Esophagus squamous epithelium (tissue), 5 donors: Measurements from ENCODE around the gene HUNK. TPM values are rescaled to one million over a fixed set of nuclear protein-coding genes. Genes with fewer than 3 reads are reported as not detected.

Source experiments
- DNase-seq: peaks from one replicate; lab custom pipeline; 2025; lab: John Stamatoyannopoulos, UW
- H3K27ac ChIP-seq, 4 donors: fragments of 200-600 bp; sonication (generic); one replicate each; pipeline ENCODE4 v1.5.1; 2016 to 2019; ENCODE audit warnings: mild to moderate bottlenecking in 1 of 4
- H3K27me3 ChIP-seq, 4 donors: fragments of 200-600 bp; sonication (generic); 1 replicate in 3 of 4; 2 replicates in 1 of 4; pipeline versions ENCODE4 v1.5.1 to v1.6.0; 2017 to 2021; ENCODE audit warnings: antibody characterized with exemption in 1 of 4
- H3K36me3 ChIP-seq, 3 donors: fragments of 200-600 bp; sonication (generic); one replicate each; pipeline ENCODE4 v1.5.1; 2016 to 2019
- H3K4me1 ChIP-seq, 3 donors: fragments of 200-600 bp; sonication (generic); one replicate each; pipeline ENCODE4 v1.5.1; 2017 to 2019
- H3K4me3 ChIP-seq, 4 donors: fragments of 200-600 bp; sonication (generic); 1 replicate in 3 of 4; 2 replicates in 1 of 4; pipeline ENCODE4 v1.5.1; 2016 to 2019; ENCODE audit warnings: mild to moderate bottlenecking in 2 of 4, moderate library complexity in 1 of 4
- H3K9me3 ChIP-seq, 3 donors: fragments of 200-600 bp; sonication (generic); one replicate each; pipeline ENCODE4 v1.5.1; 2016 to 2019
- CTCF ChIP-seq, 6 experiments: fragments of 450-650 bp in 4 of 6; fragments of 200-600 bp in 2 of 6; sonication (generic) in 2 of 6; IDR thresholded peaks; one replicate each; pipeline ENCODE4 v1.5.1; 2016 to 2019; ENCODE audit warnings: antibody characterized with exemption in 6 of 6, mild to moderate bottlenecking in 4 of 6, moderate library complexity in 4 of 6
- POLR2A ChIP-seq, 4 donors: fragments of 450-650 bp; IDR thresholded peaks; one replicate each; pipeline ENCODE4 v1.6.1; 2017; ENCODE audit warnings: antibody characterized with exemption in 4 of 4, mild to moderate bottlenecking in 4 of 4, moderate library complexity in 3 of 4
- WGBS, 2 donors: methylation state at CpG; one replicate each; pipeline ENCODE4 v1.1.5; 2018; 5-methylcytosine and 5-hydroxymethylcytosine counted together
- intact Hi-C: fragments of 100-400 bp; cut with DNase I; formaldehyde crosslinking; loops from one replicate; pipeline ENCODE4 v1.15.0; 2022
- total RNA-seq, 4 donors: library from RNA; depleted of rRNA; stranded (reverse); fragments of >200 nt; gene quantifications; one replicate each; pipeline ENCODE4 v1.1.0, GENCODE V29; 2016
- donor health status: DM: yes; HTN: yes; CAD: no.

HUNK gene
- total RNA-seq, 4 donors from 2014 or later, result under 0.01 to 2.8 (median 0.42) TPM

GRCh38 chr21:31893851-31894415, 21.1 kb downstream of the HUNK start:
- DNase-seq, result no peak
- Histone ChIP-seq H3K27ac (no peak overlapping the region), H3K9me3 (no peaks in the 10 kb centered on the region), H3K27me3 (peaks cover 0 to 5% (median 0%) of the 10 kb centered on the region in 4 donors), H3K4me1 (peaks cover 0 to 5% (median 0%) of the 10 kb centered on the region in 3 donors), H3K4me3 (no peak overlapping the region), H3K36me3 (no peaks in the 10 kb centered on the region)
- intact Hi-C loops, result no loop called here
- 42 to 43% methylated on average over 6 of the region's 6 CpGs for WGBS, 2 donors
- TF ChIP-seq POLR2A (IDR thresholded peaks at IDR 0.05), result no peak
- no peak for TF ChIP-seq CTCF (IDR thresholded peaks at IDR 0.05)

GRCh38 chr21:31894457-31894856, 21.6 kb downstream of the HUNK start:
- Histone ChIP-seq H3K27me3 (peaks cover 0 to 5% (median 0%) of the 10 kb centered on the region in 4 donors), H3K36me3 (no peaks in the 10 kb centered on the region), H3K4me3 (no peak overlapping the region), H3K27ac (no peak overlapping the region), H3K4me1 (peaks cover 0 to 7% (median 0%) of the 10 kb centered on the region in 3 donors), H3K9me3 (no peaks in the 10 kb centered on the region)
- TF ChIP-seq POLR2A (IDR thresholded peaks at IDR 0.05) (no peak), CTCF (IDR thresholded peaks at IDR 0.05) (no peak)
- WGBS, 2 donors, result 77 to 84% methylated on average over 2 of the region's 2 CpGs
- intact Hi-C loops, result no loop called here
- no peak for DNase-seq

- no peak for TF ChIP-seq CTCF (IDR thresholded peaks at IDR 0.05)
- no peak for TF ChIP-seq POLR2A (IDR thresholded peaks at IDR 0.05)
- no peaks in the 10 kb centered on the region for H3K36me3 ChIP-seq
- intact Hi-C loops, result no loop called here
- WGBS, 2 donors, result 58 to 75% methylated on average over 6 of the region's 6 CpGs
- no peaks in the 10 kb centered on the region for H3K9me3 ChIP-seq
- no peak overlapping the region for H3K27ac ChIP-seq
- H3K27me3 ChIP-seq, result peaks cover 0 to 5% (median 0%) of the 10 kb centered on the region in 4 donors
- DNase-seq, result no peak
- peaks cover 0 to 7% (median 0%) of the 10 kb centered on the region in 3 donors for H3K4me1 ChIP-seq
- no peak overlapping the region for H3K4me3 ChIP-seq
These were observed 22.4 kb downstream of the HUNK start for GRCh38 chr21:31895077-31895835.

- no peaks in the 10 kb centered on the region for H3K9me3 ChIP-seq
- peaks cover 0 to 7% (median 0%) of the 10 kb centered on the region in 3 donors for H3K4me1 ChIP-seq
- no peak for TF ChIP-seq POLR2A (IDR thresholded peaks at IDR 0.05)
- no peak for TF ChIP-seq CTCF (IDR thresholded peaks at IDR 0.05)
- intact Hi-C loops, result no loop called here
- H3K36me3 ChIP-seq, result no peaks in the 10 kb centered on the region
- H3K27me3 ChIP-seq, result peaks cover 0 to 5% (median 0%) of the 10 kb centered on the region in 4 donors
- H3K4me3 ChIP-seq, result no peak overlapping the region
- H3K27ac ChIP-seq, result no peak overlapping the region
- no peak for DNase-seq
- WGBS, 2 donors, result 73 to 85% methylated on average over 7 of the region's 7 CpGs
These were observed 23.2 kb downstream of the HUNK start for GRCh38 chr21:31896019-31896418.

- peaks cover 0 to 10% (median 0%) of the 10 kb centered on the region in 4 donors for H3K27me3 ChIP-seq
- no peak overlapping the region for H3K27ac ChIP-seq
- WGBS, 2 donors, result 58 to 69% methylated on average over 3 of the region's 3 CpGs
- no peaks in the 10 kb centered on the region for H3K36me3 ChIP-seq
- intact Hi-C loops, result no loop called here
- DNase-seq, result no peak
- peaks cover 0 to 7% (median 0%) of the 10 kb centered on the region in 3 donors for H3K4me1 ChIP-seq
- TF ChIP-seq CTCF (IDR thresholded peaks at IDR 0.05) (no peak), POLR2A (IDR thresholded peaks at IDR 0.05) (no peak)
- H3K4me3 ChIP-seq, result no peak overlapping the region
- no peaks in the 10 kb centered on the region for H3K9me3 ChIP-seq
These were observed 24.5 kb downstream of the HUNK start for GRCh38 chr21:31897311-31897710.
